HG03354 (cell line): ENCODE data around the gene PITPNM3.

Experiments used
- ATAC-seq: cut with Tn5 transposase; IDR thresholded peaks from one replicate; pipeline ENCODE4 v1.9.1; 2021; ENCODE audit warnings: mild to moderate bottlenecking; ENCODE audit not compliant: unreplicated experiment, poor library complexity, severe bottlenecking

The PITPNM3 gene

GRCh38 chr17:6456321-6456720, 100.0 kb downstream of the PITPNM3 start:
- no peak for ATAC-seq

DNA sequence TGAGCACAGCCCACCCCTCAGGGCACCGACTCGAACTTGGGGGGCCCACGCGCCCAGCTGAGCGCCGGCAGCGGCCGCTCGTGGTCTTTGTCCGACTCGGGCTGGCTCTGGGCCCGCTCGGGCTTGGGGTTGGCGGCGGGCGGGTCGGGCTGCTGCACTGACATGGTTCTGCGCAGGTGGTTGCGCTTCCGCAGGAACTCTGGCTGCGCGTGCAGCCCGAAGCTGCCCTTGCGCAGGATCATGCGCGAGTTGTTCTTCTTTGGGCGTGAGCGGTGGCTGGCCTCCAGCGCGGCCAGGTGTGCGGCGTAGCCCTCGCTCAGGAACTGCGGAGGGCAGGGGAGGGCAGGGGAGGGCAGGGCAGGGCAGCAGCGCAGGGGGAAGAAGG, 101.0 kb downstream of the PITPNM3 start:
- no peak for ATAC-seq

DNA sequence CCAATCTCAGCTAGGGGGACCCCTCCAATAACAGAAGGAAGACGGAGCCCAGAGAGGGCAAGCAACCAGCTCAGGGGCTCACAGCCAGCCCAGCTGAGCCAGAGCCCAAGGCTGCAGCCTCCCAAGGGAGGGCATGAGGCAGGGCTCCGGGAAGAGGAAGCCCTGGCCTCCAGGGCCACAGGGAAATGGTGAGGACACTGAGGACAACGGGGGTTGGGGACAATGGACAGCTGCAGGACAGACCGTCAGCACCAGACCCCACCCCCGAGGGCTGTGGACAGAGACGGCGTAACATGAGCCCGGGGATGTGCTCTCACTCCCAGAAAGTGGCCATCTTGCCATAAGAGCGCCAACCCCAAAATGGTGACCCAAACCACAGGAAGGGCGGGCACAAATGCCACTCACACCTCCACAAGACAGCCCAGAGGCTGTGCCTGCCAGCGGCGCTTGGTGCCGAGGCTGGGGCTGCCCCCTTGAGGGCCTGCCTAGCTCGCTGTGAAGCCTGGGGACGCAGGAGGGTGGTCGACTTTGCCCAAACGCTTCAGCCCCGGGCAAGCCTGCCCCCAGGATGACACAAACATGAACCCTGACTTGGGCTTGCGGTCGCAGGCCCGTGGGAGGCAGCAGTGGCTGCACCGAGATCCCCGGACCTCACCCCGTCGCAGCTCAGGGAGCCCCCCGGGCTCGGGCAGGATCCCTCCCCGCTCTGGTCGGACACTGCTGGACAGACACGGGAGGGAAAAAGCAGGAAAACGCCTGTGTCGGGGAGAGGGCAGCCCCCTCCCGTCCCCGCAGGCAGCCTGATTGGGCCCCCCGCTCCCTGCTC, 101.6 kb downstream of the PITPNM3 start:
- ATAC-seq, result no peak

DNA sequence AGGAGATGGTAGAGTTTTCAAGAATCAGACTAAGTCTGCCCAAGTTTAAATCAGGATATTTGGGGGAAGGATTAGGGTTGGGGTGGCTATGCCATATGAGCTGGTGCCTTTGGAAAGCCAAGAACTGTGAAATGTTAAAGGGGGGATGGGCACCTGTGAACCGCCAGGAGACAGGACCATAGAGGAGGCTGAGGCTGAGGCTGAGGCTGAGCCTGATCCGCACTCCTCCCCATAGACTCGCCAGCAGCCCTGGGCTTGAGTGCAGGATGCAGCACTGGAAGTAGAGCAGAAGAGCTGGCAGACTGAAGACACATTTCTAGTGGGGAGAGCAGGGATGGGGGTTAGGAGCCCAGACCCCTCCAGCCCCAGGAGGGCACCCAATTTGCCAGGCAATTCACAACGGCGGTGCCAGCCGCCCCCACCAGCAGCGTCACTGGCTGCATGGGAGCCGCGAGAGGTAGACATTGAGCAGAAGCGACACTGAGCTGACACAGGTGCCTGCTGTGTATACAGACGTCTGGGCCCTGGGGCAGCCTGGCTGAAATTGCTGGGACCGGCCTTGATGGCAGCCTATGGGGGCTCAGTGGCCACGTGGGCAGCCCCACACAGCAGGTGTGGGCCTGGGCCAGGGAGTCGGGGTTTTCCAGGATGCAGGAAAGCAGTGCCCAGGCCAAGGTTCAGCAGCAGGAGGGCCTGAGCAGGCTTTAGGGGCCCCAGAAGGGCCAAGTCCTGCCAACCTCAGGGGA, 102.9 kb downstream of the PITPNM3 start:
- no peak for ATAC-seq

DNA sequence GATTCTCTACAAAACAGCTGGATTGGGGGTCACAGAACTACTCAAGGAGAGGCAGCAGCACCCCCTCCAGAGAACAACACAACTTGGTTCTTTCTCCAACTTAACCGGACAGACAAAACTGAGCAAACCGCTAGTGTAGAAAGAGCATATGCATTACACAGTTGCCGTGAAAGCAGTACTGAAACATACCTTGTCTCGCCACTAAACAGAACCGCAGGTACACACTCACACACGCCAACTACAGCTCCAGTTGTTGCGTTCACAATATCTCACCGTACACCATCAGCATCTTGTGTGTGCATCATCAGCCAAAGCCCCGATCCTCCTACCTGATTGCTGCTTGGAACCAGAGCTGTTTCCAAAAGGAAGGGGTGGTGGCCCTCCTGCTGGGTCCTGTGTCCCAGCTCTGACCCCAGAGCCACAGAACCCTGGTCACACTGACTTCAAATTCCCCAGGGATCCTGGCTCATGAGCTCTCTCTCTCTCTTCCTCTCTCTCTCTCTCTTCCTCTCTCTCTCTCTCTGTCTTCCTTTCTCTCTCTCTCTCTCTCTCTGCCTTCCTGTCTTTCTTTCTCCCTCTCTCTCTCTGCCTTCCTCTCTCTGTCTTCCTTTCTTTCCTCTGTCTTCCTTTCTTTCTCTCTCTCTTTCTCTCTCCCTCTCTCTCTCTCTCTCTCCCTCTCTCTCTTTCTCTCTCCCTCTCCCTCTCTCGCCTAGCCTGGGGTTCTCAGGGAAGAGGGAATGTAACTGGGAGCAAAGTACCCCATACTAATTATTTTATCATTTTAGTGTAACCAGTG, 103.7 kb downstream of the PITPNM3 start:
- no peak for ATAC-seq

DNA sequence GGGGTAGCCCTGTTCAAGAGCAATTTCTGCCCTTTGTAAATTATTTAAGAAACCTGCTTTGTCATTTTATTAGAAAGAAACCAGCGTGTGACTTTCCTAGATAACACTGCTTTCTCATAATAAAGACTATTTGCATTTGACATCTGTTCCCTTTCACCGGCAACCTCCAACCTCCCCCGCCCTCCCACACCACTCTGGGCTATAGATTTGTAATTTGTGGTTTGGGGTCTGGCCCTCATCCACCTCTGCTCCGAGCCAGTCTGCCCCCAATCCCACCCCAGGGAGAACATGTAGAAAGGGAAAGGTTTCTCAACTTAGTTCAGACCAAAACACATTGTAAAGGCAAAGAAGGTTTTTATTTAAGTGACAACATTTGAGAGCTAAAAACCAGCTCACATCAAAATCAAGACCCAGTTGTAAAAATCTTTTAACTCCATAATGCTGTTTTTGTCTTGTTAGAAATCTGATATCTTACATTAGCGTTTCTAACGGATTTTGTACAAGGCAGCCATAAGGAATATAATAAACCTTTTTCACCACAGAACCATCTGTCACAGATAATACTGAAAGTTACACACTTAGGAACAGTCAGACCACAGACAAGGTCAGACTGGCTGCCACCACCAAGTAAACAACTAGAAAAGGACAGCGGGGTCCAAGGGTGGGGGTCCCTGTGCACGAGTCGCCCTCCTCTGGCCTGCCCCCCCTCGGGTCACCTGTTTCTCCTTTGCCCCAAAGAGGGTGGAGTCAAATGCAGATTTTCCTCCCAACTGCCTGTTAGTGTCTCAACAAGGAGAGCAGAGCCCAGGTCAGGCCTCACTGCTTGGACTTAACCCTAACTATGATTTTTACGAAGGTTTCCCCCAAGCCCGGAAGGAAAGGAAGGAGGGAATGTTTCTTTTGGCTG, 105.2 kb downstream of the PITPNM3 start:
- no peak for ATAC-seq

DNA sequence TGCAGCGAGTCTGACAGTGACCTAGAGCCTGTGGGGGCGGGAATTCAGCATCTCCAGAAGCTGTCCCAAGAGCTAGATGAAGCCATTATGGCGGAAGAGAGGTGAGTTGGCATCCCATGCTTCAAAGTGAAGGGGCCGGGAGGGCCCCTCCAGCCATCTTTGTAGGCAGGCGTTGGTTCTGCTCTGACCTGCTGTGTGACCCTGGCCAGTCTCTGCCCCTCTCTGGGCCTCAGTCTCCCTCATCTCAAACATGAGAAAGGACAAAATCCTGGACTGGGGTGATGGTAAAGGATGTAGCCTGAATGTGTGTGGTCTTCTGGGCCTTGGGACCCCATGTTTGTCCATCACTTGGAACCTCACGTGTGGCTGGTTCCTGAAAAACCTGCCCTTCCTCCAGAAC, 107.0 kb downstream of the PITPNM3 start:
- ATAC-seq, result no peak

DNA sequence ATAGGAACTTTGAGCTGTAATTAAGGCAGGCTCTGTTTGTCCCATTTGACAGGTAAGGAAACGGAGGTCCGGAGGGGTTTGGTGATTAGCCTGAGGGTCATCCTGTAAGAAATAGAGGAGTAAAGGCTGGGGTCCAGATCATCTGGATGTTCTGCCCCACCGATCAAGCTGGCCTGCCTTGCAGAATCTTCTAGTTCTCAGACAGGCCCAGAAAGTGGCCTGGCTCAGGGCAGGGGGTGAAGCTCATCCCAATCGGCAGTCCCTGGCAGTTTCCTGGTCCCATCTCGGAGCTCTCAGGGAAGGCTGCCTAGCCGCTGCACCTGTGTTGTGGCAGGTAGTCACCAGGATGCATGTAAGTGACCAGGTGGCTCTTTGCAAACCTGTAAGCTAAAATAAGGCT, 107.9 kb downstream of the PITPNM3 start:
- ATAC-seq, result no peak

DNA sequence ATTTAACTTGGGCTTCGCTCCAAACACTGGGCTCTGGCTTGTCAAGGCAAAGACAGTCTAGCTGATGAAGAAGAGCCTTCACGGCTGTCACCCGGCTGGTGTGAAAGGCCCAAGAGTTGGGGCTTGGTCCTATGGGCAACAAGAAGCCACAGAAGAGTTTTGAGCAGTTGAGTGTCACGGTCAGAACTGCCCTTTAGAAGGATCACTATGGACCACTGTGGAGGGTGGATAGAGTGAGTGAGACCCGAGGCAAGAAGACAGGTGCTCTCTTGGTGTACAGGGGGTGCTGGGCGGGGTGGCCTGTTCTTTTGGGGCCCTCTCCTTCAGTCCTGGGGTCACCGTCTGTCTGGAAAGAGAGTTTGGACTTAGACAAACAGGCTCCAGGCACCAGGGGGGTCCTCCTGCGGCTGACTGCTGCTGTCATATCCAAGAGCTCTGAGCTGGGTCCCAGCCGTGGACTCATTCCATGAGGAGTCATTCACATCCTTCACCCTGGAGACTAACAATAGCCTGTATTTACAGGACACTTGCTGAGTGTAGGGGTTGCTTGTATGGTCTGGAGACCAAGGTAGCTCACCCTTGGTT, 109.7 kb downstream of the PITPNM3 start:
- ATAC-seq, result no peak

DNA sequence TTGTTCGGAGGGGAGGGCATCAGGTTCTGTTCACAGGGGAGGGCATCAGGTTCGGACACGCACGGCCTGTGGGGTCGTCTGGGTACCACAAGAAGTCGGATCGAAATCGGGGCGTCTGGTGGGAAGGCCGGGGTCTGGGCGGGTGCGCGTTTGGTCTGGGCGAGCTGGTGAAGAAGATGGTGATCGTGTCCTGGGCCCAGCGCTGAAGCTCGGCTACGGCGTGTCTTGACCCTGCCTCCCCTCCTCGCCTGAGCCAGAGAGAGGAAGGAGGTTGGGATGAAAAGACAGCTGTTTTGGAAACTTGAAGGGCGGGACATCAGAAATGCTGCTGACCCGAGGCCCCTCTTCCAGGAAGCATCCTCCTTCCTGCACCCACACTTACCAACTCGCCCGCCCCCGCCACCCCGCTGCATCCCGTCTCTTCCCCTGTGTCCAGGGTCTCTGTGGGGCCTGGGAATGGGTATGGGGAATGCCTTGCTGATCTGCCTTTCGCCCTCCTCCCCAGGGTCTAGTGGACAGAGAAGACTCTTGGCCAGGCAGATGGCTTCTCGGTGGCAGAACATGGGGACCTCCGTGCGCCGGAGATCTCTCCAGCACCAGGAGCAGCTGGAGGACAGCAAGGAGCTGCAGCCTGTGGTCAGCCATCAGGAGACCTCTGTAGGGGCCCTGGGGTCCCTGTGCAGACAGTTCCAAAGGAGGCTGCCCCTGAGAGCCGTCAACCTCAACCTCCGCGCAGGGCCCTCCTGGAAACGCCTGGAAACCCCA, 111.6 kb downstream of the PITPNM3 start:
- no peak for ATAC-seq

- peak; percentile 89 for ATAC-seq
Measured at GRCh38 chr17:6443692-6444570, 112.4 kb downstream of the PITPNM3 start, which contains the start of gene PIMREG. PIMREG (plus strand) TSS chr17:6444455; CDS start chr17:6445111, 656 bp downstream.

GRCh38 chr17:6442775-6443174, 113.6 kb downstream of the PITPNM3 start:
- ATAC-seq, result no peak

DNA sequence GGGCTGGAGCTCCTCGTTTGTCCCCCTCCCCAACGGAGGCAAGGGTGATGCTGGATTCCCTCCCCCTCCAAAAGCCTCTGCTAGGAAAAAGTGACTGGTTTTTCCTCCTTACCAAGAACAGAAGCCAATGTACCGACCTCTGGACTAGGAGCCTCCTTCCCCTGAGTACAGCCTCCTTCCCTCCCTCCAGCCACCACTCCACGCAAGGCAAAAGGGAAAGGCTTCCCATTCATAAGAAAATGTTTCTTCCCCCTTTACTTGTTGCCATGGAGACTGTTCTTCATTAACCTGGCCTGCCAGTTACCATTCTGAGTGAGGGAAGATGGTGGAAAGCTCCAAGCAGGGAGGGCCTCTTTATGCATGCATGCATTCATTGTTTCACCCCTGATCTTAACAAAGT, 116.4 kb downstream of the PITPNM3 start:
- no peak for ATAC-seq

DNA sequence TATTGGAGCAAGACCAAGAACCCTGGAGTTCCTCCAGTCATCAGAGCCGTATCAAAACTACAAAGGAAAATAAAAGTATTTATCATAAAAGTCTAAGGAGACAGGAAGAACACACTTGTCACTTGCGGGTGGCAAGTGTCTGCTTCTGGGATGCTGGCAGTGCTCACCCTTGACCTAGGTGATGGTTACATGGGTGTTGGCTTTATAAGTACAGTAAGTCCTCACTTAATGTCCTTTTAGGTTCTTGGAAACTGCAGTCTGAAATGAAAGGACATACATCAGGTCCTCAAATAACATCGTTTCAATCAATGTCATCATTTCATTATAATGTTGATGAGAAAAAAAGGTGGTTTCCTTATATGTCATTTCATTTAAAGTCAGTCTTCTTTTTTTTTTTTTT, 118.4 kb downstream of the PITPNM3 start:
- no peak for ATAC-seq

DNA sequence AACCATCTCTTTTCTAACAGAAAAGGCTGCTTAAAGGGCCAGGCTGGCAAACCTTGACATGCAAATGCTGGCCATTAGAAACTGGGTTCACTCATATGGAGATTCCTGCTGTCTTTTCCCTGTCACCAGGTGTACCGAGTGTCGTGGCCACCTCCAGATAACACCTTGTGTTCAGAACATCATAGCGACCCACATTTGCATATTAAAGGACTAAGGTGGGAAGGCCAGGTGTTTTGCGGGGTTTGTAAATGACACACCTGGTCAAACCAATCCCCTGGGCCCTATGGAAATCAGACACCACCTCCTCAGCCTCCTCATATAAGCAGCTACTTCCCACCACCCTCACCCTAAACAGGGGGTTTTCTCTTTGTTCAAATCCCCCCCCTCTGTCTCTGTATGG, 118.9 kb downstream of the PITPNM3 start:
- no peak for ATAC-seq

DNA sequence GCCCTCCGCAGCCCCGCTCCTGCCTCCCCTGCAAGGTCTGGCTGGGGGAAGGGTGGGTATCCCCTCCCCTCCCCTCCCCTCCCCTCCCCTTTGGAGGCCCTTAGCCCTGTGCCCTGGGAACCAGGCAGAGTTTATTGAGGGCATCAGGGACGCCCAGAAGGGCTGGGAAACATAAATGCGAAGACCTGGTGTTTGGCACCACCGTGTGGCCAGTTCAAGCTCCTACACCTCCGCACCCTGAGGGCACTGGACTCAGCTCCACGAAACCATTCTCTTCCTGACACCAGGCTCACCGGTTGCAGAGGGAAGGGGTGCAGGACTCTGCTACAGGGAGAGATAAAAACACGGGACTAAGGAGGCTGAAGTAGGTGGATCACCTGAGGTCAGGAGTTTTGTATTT, 120.4 kb downstream of the PITPNM3 start:
- ATAC-seq, result no peak

- no peak for ATAC-seq
Measured at GRCh38 chr17:6435051-6435450, 121.3 kb downstream of the PITPNM3 start, which contains the start of gene AIPL1. AIPL1 (minus strand) TSS chr17:6435121; CDS start chr17:6435104, 17 bp downstream.
